Left forelimb (tissue), 1 donor: ENCODE results near the gene ZNF705A.
A peak's percentile ranks its signal among the peaks of the same experiment; 100 is the strongest.
"Not testable (repeated sequence)": the region's sequence is repeated elsewhere in the genome, so short reads cannot be mapped to it uniquely, and the experiment has no call there.

Experiments
- DNase-seq: peaks from one replicate; pipeline ENCODE4 v3.0.0-alpha.2; 2018; ENCODE audit warnings: low spot score

Gene ZNF705A

DNA sequence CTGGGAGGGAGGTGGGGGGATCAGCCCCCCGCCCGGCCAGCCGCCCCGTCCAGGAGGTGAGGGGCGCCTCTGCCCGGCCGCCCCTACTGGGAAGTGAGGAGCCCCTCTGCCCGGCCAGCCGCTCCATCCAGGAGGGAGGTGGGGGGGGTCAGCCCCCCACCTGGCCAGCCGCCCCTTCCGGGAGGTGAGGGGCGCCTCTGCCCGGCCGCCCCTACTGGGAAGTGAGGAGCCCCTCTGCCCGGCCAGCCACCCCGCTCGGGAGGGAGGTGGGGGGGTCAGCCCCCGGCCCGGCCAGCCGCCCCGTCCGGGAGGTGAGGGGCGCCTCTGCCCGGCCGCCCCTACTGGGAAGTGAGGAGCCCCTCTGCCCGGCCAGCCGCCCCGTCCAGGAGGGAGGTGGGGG is 27.4 kb downstream of the ZNF705A start:
- not testable (repeated sequence) for DNase-seq

DNA sequence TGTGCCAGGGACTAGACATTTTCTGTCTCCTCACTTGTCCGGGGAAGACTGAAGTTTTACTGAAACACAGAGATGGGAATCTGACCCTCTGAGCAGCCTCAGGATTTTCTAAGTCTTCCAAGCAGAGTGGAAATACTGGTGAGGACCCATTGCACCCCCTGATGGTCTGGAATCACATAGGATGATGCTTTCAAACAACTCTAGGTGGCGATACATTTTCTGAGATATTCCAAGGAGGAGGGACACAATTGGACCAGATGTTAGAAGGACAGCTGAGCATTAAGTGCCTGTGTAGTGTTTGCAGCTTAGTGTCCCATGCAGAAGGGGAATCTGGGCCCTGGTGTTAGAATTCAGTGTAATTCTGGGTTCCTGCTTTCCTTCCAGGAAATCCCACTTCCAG is 31.3 kb downstream of the ZNF705A start:
- DNase-seq = not testable (repeated sequence)

DNA sequence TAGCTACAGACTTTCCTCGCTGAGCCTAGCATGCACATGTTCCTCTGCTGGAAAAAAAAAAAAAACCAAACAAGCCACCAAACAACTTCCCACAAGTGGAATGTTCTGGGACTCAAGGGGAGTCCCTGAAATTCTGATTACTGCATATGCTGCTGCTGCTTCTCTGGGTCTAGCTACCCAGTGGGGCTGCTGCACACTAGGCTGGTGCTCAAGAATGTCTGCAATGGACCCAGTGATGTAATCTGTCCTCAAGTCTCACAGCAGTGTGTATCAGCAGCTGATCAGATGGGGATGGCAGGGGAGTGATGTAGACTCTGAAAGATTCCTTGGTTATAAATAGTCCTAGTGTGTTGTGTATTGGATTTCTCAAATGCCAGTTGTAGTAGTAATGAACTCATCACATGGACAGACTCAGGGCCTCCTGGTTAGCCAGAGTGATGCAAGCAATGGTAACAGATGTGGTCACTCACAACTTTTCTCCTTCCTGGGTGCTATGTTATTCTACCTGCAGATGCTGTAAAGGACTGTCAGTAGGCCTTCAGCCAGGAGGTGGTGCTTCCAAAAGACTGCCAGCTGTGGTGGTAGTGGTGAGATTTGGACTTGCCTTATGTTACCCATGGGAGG is 41.0 kb downstream of the ZNF705A start:
- not testable (repeated sequence) for DNase-seq

DNA sequence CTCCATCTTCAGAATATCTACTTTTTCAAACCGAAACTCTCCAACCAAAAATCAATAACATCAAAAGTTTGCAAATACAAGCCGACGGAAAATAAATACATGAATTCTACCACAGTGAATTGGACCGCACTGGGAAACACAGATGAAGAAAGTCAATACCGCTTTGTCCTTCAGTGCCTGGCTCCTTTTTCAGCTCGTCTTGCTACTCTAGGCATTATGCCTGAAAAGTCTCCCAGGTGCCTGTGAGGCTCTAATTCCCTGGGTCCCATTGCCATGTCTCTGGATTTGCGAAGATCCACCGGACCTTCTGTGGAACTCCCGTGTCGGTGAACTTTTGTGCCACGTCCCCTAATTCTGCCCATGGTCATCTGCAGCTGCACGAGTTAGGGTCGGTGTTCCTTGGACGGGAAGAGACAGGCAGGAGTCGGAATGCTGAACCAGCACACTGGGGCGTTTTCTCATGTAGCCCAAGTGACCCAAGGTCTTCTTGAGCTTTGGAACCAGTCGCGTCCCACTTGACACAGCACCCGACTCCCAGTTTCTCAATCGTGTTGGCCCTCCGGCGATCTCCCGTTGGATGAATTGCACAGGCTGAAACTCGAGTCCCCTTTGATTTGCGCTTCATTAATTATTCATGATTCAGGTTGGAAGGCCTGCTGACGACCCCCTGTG is 62.0 kb downstream of the ZNF705A start:
- DNase-seq = not testable (repeated sequence)

DNA sequence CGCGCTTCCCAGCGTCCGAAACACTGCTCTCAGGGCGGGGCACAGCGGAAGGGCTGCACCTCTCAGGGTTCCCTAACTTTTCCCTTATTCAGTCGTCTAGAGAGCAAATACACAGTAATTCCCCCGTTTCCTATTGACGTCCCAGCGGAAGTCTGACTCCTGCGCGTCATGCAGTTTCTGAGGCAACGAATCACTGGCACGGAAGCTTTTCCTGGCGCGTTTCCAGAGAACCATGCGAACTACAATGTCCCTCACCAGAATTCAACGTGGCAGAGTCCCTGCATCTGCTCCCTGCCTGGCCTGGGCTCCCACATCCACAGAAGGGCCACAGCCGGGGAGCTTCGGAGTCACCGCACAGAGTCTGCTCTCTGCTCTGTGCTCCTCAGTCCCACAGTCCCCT is 64.6 kb downstream of the ZNF705A start:
- peak; percentile 33 for DNase-seq

DNA sequence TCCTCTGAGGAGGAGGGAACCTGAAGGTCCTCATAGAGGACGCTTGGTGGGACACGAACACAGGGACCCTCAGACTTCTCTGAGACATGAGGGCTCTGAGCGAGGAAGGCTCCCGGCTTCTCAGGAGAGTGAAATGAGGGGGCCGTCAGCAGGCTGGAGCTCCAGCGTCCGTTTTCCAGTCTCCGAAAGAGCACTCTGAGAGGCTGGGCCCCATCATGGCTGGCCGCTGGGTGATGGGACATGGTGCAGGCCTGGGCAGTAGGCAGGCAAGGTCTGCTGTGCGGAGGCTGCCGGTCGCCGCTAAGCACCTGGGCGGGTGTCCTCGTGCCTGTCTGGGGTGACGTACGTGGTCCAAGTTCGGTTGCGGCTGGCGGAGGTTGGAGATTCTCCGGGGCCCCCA is 65.0 kb downstream of the ZNF705A start:
- DNase-seq = not testable (repeated sequence)

DNA sequence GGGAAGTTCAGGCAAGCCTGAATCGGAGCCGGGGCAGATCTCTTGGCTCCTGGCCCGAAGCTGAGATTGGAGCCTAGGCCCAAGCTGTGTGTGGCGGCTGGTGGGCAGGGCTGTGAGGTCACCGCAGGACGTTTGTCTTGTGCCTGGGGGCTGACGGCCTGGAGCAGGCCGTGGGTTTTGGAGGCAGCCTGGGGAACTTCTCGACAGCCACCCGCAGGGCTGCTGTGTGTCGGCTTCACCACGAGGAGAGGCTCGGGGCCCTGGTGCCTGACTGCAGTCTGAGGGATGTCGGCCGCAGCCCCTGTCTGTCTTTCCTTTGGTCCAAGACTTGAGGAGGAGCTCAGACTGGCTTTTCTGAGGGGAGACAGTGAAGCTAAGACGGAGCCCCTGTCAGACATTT is 65.5 kb downstream of the ZNF705A start:
- DNase-seq = not testable (repeated sequence)

DNA sequence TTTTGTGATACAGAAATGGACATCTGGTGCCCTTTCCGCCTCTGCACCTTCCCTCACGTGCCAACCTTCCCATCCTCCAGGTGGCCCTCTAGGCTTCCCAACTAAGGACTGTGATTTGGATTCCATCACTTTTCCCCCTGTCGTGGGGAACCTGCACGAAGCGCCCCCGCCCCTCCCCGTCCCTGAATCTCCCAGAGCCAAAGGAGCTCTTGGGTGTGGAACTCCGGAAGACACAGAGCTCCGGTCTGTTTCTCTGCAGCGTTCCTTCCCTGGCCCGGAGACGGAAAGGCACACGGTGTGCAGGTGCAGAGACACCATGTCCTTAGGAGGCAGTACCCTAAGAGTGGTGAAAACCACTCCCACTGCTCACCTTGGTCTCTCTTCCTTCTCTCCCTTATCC is 66.8 kb downstream of the ZNF705A start:
- not testable (repeated sequence) for DNase-seq

DNA sequence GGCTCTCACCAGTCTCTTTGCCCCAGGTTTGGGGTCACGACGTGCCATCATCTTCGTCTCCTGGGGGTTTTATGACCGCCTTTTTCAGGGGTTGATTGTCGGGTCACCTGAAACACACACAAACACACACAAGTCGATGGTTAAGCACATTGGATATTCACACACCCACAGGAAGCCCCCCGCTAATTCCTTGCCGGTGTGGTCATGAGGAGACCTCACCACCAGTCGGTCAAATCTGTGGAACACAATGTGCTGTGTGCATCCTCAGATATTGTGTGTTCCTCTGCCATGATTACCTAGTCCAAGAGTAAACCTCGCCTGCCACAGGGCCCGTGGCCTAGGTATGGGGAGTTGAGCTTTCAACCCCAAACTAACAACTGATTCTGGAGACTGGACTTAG is 68.0 kb downstream of the ZNF705A start:
- not testable (repeated sequence) for DNase-seq

DNA sequence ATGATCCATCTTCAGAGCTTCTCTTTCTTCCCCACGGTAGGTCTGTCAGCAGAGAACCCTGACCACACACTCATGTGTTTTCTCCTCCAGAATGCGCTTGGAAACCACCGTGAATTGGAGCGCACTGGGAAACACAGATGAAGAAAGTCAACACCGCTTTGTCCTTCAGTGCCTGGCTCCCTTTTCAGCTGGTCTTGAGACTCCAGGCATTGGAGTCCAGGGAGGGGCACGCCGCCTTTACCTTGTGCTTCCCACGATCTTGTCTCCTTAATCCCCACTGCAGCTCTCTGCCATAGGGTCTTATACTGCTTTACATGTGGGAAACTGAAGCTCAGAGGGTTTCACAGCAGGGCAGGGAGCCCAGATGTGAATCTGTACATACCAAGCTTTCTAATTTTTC is 69.5 kb downstream of the ZNF705A start:
- DNase-seq = no peak

DNA sequence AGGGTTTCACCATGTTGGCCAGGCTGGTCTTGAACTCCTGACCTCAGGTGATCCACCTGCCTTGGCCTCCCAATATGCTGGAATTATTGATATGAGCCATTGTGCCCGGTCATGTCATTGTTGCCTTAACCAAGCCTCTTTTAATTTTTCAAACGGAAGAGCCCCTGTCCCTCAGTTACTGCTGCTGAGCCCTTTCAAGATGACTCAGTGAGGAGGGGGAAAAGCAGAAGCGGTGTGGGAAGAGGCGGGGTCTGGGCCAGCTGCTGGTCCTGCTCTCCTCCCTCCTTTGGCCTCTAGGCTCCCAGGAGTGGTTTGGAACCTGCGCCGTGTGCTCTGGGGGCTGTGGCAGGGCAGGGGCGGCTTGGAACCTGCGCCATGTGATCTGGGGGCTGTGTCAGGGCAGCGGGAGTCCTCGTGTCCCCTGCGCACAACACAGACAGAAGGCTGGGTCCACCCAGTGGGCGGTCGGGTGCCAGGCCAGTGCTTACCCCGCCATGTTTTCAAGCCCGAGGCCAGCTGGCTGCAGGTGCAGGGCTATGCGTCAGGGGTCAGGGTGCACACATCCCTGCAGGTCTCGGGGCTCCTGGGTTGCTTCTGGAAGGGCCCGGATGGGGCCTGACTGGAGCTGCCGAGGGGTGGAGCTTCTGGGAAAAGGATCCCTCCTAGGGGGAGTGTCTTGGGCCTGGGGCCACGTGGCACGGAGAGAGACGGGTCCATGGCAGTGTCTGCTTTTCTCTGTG is 70.3 kb downstream of the ZNF705A start, which contains the start of gene FAM90A1:
Gene FAM90A1, minus strand, starts transcription at position 627 of the 740 bp plus-strand sequence. CDS start 2,786 bp downstream, outside the sequence.
- not testable (repeated sequence) for DNase-seq

DNA sequence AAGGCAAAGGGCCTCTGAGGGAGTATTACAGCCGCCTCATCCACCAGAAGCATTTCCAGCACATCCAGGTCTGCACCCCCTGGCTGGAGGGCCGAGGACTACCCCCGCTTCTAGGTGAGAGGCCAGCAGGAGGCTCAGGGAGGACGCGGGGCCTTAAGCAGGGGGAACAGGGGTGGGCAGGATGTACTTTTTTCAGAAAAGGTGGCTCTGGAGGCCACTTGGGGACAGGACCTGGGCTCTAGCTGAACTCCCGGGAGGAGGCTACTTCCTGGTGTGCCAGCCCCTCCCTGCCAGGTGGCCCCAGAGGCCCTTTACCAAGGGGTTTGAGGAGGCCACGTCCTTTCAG is 70.9 kb downstream of the ZNF705A start:
- DNase-seq = not testable (repeated sequence)

DNA sequence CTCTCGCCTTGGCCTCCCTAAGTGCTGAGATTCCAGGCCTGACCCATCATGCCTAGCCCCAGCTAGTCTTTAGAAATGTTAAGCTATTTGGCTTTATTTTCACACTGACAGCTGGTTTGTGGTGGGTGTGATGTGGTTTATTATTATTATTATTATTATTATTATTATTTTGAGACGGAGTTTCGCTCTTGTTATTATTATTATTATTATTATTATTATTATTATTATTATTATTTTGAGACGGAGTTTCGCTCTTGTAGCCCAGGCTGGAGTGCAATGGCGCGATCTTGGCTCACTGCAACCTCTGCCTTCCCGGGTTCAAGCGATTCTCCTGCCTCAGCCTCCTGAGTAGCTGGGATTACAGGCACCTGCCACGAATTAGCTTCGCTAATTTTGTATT is 71.8 kb downstream of the ZNF705A start:
- DNase-seq = not testable (repeated sequence)

DNA sequence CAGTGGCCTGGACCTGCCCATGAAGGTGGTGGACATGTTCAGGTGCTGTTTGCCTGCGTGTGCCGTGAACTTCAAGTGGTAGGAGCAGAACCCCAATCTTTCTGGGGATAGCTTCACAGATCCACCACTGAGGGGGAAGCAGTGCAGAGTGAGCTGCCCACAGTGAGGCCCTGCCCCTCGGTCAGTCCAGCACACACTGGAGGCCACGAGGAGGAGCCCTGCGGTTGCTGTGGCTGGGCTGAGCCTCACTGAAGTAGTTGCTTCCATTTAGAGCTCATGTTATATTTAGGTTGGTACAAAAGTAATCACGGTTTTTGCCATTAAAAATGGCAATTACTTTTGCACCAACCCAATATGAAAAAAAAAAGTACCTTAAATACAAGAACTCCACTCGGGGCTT is 72.7 kb downstream of the ZNF705A start:
- not testable (repeated sequence) for DNase-seq
